ENCODE results near the gene KIAA2012.

- TF ChIP-seq CTCF (IDR thresholded peaks at IDR 0.05; ENCODE audit: low read depth, low read length) (no peak), EZH2phosphoT487 (IDR thresholded peaks at IDR 0.05; ENCODE audit: low read depth) (no peak)
Measured at GRCh38 chr2:202051499-202052161, 21.4 kb upstream of the KIAA2012 start.

All from OCI-LY3 (cell line).